Spleen (tissue), 11 donors: ENCODE data around the gene PCGF2. TPM values are rescaled to one million over a fixed set of nuclear protein-coding genes. Genes with fewer than 3 reads are reported as not detected.
A peak's percentile ranks its signal among the peaks of the same experiment; 100 is the strongest.

Source experiments
- DNase-seq: peaks from one replicate; pipeline ENCODE4 v3.0.0-alpha.2; 2020
- H3K27ac ChIP-seq, 8 donors: fragments of 200-600 bp; sonication (generic) in 7 of 8; 1 replicate in 4 of 8; 2 replicates in 4 of 8; pipeline versions ENCODE4 v1.5.0 to v1.8.0; 2016 to 2021; ENCODE audit warnings: inconsistent platforms in 4 of 8, mild to moderate bottlenecking in 4 of 8, moderate library complexity in 1 of 8
- H3K27me3 ChIP-seq, 7 donors: fragments of 200-600 bp; sonication (generic) in 6 of 7; replicated peaks in 1 of 7; 1 replicate in 4 of 7; 2 replicates in 3 of 7; pipeline versions ENCODE4 v1.5.0 to v1.8.0; 2016 to 2021; ENCODE audit warnings: inconsistent platforms in 3 of 7, mild to moderate bottlenecking in 1 of 7
- H3K36me3 ChIP-seq, 6 donors: fragments of 200-600 bp; sonication (generic) in 5 of 6; 1 replicate in 4 of 6; 2 replicates in 2 of 6; pipeline versions ENCODE4 v1.5.0 to v1.8.0; 2016 to 2021; ENCODE audit warnings: inconsistent platforms in 2 of 6
- H3K4me1 ChIP-seq, 6 donors: fragments of 200-600 bp; sonication (generic) in 5 of 6; 1 replicate in 3 of 6; 2 replicates in 3 of 6; pipeline versions ENCODE4 v1.5.0 to v1.8.0; 2016 to 2021; ENCODE audit warnings: inconsistent platforms in 3 of 6
- H3K4me3 ChIP-seq, 8 donors: fragments of 200-600 bp; sonication (generic) in 7 of 8; 1 replicate in 4 of 8; 2 replicates in 4 of 8; pipeline versions ENCODE4 v1.5.0 to v1.8.0; 2016 to 2021; ENCODE audit warnings: inconsistent platforms in 4 of 8, mild to moderate bottlenecking in 4 of 8, moderate library complexity in 2 of 8
- H3K9me3 ChIP-seq, 8 donors: fragments of 200-600 bp; sonication (generic) in 7 of 8; 1 replicate in 4 of 8; 2 replicates in 4 of 8; pipeline versions ENCODE4 v1.5.0 to v1.8.0; 2016 to 2021; ENCODE audit warnings: inconsistent platforms in 4 of 8
- POLR2A ChIP-seq, 3 donors: fragments of 450-650 bp; IDR thresholded peaks; one replicate each; pipeline ENCODE4 v1.5.1; 2017; ENCODE audit warnings: antibody characterized with exemption in 3 of 3, mild to moderate bottlenecking in 1 of 3
- POLR2AphosphoS5 ChIP-seq, 3 donors: sonication (generic); formaldehyde crosslinking; IDR thresholded peaks; one replicate each; pipeline ENCODE4 v1.5.1; 2017; ENCODE audit warnings: antibody characterized with exemption in 3 of 3
- WGBS, 5 donors: extraction: QIAGEN DNeasy Blood & Tissue Kit in 3 of 5; methylation state at CpG; one replicate each; pipeline versions ENCODE4 v1.1.5 to v1.1.7; 2013 to 2018; 5-methylcytosine and 5-hydroxymethylcytosine counted together
- intact Hi-C: fragments of 100-400 bp; cut with DNase I; formaldehyde crosslinking; loops from one replicate; pipeline ENCODE4 v1.15.0; 2023; ENCODE audit warnings: low total_unique reads
- polyA plus RNA-seq, 3 donors: library from polyadenylated mRNA; stranded (reverse); fragments of 200-250 nt; gene quantifications; one replicate each; pipeline ENCODE4 v1.2.1, GENCODE V29; 2013
- total RNA-seq, 7 donors: library from RNA; depleted of rRNA in 3 of 7; stranded (reverse); fragments of >200 nt in 3 of 7; fragmentation: NEBNext Ultra II Directional in 4 of 7; extraction: Animal tissue kit (Norgen Biotek cat#: 25700) in 4 of 7; gene quantifications; one replicate each; pipeline versions ENCODE4 v1.1.0 to v1.2.1, GENCODE V29; 2016 to 2021
- TF ChIP-seq, protein P1 (sequence below), 11 experiments: fragments of 200-600 bp in 7 of 11; fragments of 450-650 bp in 4 of 11; sonication (generic) in 4 of 11; IDR thresholded peaks in 8 of 11; conservative IDR thresholded peaks in 3 of 11; 1 replicate in 7 of 11; 2 replicates in 4 of 11; pipeline versions ENCODE4 v1.4.0 to v1.8.0; 2016 to 2021; ENCODE audit warnings: antibody characterized with exemption in 11 of 11, inconsistent platforms in 4 of 11, mild to moderate bottlenecking in 1 of 11
- donor health status: healthy with polysubstance abuse.
- donor health status: DM: no; HTN: no; CAD: no; lungs with moderate emphysema.
- donor health status: DM: no; HTN: no; CAD: no.
- donor health status: Bipolar disorder and iron deficiency.
- donor health status: healthy.
- donor health status: DM: no; HTN: no; CAD: no.
- donor health status: DM: yes; HTN: yes; CAD: no.

The PCGF2 gene
- total and polyA plus RNA-seq, 10 donors = 13.1 to 57.6 (median 25.7) TPM

DNA sequence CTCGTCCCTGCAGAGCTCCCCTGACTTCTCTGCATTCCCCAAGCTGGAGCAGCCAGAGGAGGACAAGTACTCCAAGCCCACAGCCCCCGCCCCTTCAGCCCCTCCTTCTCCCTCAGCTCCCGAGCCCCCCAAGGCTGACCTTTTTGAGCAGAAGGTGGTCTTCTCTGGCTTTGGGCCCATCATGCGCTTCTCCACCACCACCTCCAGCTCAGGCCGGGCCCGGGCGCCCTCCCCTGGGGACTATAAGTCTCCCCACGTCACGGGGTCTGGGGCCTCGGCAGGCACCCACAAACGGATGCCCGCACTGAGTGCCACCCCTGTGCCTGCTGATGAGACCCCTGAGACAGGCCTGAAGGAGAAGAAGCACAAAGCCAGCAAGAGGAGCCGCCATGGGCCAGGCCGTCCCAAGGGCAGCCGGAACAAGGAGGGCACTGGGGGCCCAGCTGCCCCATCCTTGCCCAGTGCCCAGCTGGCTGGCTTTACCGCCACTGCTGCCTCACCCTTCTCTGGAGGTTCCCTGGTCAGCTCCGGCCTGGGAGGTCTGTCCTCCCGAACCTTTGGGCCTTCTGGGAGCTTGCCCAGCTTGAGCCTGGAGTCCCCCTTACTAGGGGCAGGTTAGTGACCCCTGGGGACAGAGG is 31.6 kb downstream of the PCGF2 start:
- Histone ChIP-seq H3K4me3 (no peak overlapping the region), H3K36me3 (peaks cover 5 to 100% (median 97%) of the 10 kb centered on the region in 6 donors), H3K4me1 (peaks cover 0 to 47% (median under 1%) of the 10 kb centered on the region in 6 donors), H3K27me3 (no peaks in the 10 kb centered on the region), H3K27ac (peak overlapping the region in 1 of 8 donors; percentile 26), H3K9me3 (no peaks in the 10 kb centered on the region)
- 91 to 95% (median 95%) methylated on average over 12 to 18 of the region's 18 CpGs for WGBS, 5 donors
- DNase-seq = no peak
- intact Hi-C loops = no loop called here
- TF ChIP-seq POLR2AphosphoS5 (IDR thresholded peaks at IDR 0.05) = peak; percentile 4 to 50 (median 10)
- TF ChIP-seq POLR2A (IDR thresholded peaks at IDR 0.05) = no peak

DNA sequence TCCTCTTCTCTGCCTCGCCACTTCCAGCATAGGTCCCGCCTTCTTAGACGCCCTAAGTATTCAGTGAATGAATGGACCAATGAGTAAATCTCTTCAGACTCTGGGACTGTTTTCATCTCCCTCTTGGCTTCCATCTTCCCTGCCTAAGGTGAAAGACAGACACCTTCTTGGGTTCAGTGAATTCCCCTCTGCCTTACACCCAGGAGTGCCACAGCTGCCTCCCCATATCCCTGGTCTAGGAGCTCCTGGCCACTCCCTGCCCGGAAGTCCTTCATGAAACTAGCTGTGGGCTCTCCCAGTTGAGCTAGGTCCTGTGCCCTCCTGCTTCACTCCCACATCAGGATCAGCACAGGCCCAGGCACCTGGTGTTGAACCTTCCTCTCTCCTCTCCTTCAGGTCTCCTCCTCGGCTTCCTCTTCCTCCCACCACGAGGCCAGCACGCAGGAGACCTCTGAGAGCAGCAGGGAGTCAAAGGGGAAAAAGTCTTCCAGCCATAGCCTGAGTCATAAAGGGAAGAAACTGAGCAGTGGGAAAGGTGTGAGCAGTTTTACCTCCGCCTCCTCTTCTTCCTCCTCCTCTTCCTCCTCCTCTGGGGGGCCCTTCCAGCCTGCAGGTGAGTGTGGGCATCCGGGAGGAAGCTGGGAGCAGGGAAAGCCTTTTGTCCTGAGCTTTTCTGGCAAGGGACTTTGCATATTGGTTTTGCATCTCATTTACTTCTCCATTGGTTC is 32.8 kb downstream of the PCGF2 start:
- WGBS, 5 donors = 74 to 85% (median 77%) methylated on average over 9 of the region's 9 CpGs
- H3K27me3 ChIP-seq = no peaks in the 10 kb centered on the region
- H3K9me3 ChIP-seq = no peaks in the 10 kb centered on the region
- no peak for DNase-seq
- H3K4me1 ChIP-seq = peaks cover 0 to 47% (median 0%) of the 10 kb centered on the region in 6 donors
- intact Hi-C loops = no loop called here
- TF ChIP-seq POLR2AphosphoS5 (IDR thresholded peaks at IDR 0.05) (peak in 1 of 3 donors; percentile 45), POLR2A (IDR thresholded peaks at IDR 0.05) (no peak)
- TF ChIP-seq, protein P1, sequence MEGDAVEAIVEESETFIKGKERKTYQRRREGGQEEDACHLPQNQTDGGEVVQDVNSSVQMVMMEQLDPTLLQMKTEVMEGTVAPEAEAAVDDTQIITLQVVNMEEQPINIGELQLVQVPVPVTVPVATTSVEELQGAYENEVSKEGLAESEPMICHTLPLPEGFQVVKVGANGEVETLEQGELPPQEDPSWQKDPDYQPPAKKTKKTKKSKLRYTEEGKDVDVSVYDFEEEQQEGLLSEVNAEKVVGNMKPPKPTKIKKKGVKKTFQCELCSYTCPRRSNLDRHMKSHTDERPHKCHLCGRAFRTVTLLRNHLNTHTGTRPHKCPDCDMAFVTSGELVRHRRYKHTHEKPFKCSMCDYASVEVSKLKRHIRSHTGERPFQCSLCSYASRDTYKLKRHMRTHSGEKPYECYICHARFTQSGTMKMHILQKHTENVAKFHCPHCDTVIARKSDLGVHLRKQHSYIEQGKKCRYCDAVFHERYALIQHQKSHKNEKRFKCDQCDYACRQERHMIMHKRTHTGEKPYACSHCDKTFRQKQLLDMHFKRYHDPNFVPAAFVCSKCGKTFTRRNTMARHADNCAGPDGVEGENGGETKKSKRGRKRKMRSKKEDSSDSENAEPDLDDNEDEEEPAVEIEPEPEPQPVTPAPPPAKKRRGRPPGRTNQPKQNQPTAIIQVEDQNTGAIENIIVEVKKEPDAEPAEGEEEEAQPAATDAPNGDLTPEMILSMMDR (IDR thresholded peaks at IDR 0.05 in 8 of 11, conservative IDR thresholded peaks at IDR 0.05 in 3 of 11) = no peak
- no peak overlapping the region for H3K4me3 ChIP-seq
- H3K36me3 ChIP-seq = peaks cover 5 to 100% (median 94%) of the 10 kb centered on the region in 6 donors
- H3K27ac ChIP-seq = peak overlapping the region in 1 of 8 donors; percentile 38

DNA sequence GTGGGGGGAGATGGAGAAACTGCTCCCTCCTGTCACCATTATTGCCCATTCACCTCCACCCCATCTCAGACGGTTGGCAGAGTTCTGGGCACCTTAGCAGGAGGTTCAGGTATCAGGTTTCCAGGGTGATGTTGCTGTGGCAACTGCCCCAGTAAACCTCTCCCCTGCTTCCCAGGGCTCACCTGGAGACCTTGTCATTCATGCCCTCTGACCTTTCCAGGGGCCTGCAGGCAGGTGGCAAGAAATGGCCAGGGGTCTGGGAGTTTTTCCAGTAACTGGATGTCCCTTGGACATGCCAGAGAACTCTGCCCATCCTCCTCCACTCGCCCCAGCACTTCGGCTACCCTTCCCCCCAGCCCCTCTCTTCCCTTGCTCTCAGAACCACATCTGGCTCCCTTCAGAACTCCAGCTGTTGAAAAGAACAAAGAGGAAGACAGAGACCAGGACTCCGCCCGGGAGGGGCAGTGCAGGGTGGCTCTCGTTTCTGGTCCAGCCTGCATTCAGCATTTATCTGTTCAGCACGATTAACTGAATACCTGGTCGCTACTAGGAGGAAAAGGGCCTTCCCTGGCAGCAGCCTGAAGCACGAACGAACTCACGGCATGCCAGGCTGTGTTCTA is 34.6 kb downstream of the PCGF2 start:
- no peak overlapping the region for H3K27ac ChIP-seq
- peaks cover 0 to 51% (median 5%) of the 10 kb centered on the region in 6 donors for H3K4me1 ChIP-seq
- H3K9me3 ChIP-seq = no peaks in the 10 kb centered on the region
- intact Hi-C loops = no loop called here
- H3K36me3 ChIP-seq = peaks cover 5 to 100% (median 95%) of the 10 kb centered on the region in 6 donors
- TF ChIP-seq, protein P1 (IDR thresholded peaks at IDR 0.05 in 8 of 11, conservative IDR thresholded peaks at IDR 0.05 in 3 of 11) = no peak
- TF ChIP-seq POLR2A (IDR thresholded peaks at IDR 0.05) (no peak), POLR2AphosphoS5 (IDR thresholded peaks at IDR 0.05) (no peak)
- DNase-seq = no peak
- 85 to 92% (median 86%) methylated on average over 11 of the region's 11 CpGs for WGBS, 5 donors
- no peak overlapping the region for H3K4me3 ChIP-seq
- H3K27me3 ChIP-seq = no peaks in the 10 kb centered on the region

DNA sequence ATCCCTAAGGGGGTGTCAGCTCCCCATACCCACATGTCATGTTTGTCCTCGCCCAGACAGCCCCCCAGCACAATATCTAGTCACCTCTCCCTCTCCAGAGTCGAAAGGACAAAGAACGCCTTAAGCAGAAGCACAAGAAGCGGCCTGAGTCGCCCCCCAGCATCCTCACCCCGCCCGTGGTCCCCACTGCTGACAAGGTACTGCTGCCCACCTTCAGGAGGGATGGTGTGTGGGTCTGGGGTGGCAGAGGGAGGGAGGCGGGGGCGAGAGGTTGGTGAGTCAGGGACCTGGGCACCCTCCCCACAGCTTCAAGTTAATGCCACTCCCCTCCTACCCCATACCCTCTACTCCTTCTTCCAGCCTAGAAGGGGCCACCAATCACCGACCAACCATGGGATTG is 35.5 kb downstream of the PCGF2 start:
- no peak for DNase-seq
- WGBS, 5 donors = 94 to 99% (median 97%) methylated on average over 8 to 10 of the region's 10 CpGs
- Histone ChIP-seq H3K4me1 (peaks cover 0 to 57% (median 13%) of the 10 kb centered on the region in 6 donors), H3K36me3 (peaks cover 5 to 100% (median 91%) of the 10 kb centered on the region in 6 donors), H3K4me3 (no peak overlapping the region), H3K27me3 (no peaks in the 10 kb centered on the region), H3K9me3 (no peaks in the 10 kb centered on the region), H3K27ac (no peak overlapping the region)
- TF ChIP-seq POLR2A (IDR thresholded peaks at IDR 0.05) (no peak), POLR2AphosphoS5 (IDR thresholded peaks at IDR 0.05) (no peak)
- TF ChIP-seq, protein P1 (IDR thresholded peaks at IDR 0.05 in 8 of 11, conservative IDR thresholded peaks at IDR 0.05 in 3 of 11) = no peak
- intact Hi-C loops = no loop called here
